GM21390 (cell line): Measurements from ENCODE around the gene GTF3C1.

Source experiments
- ATAC-seq: cut with Tn5 transposase; IDR thresholded peaks from one replicate; pipeline ENCODE4 v1.9.1; 2021; ENCODE audit not compliant: unreplicated experiment

Gene GTF3C1

GRCh38 chr16:27564224-27564623, 14.5 kb upstream of the GTF3C1 start:
- no peak for ATAC-seq

GRCh38 chr16:27561216-27561615, 11.5 kb upstream of the GTF3C1 start:
- ATAC-seq, result no peak

- ATAC-seq, result no peak
Measured at GRCh38 chr16:27558932-27559331, 9.2 kb upstream of the GTF3C1 start.

- ATAC-seq, result no peak
Measured at GRCh38 chr16:27558434-27558833, 8.7 kb upstream of the GTF3C1 start.

- no peak for ATAC-seq
Measured at GRCh38 chr16:27556471-27556870, 6.8 kb upstream of the GTF3C1 start.

- no peak for ATAC-seq
Measured at GRCh38 chr16:27551036-27551435, 1.3 kb upstream of the GTF3C1 start.

GRCh38 chr16:27550582-27550920, 838 bp upstream of the GTF3C1 start:
- ATAC-seq, result no peak

- peak; percentile 27 for ATAC-seq
Measured at GRCh38 chr16:27549464-27549745, 308 bp downstream of the GTF3C1 start.

- ATAC-seq, result no peak
Measured at GRCh38 chr16:27547851-27548250, 1.9 kb downstream of the GTF3C1 start.

GRCh38 chr16:27547134-27547533, 2.6 kb downstream of the GTF3C1 start:
- ATAC-seq, result no peak

- ATAC-seq, result no peak
Measured at GRCh38 chr16:27544671-27545070, 5.0 kb downstream of the GTF3C1 start.

- ATAC-seq, result no peak
Measured at GRCh38 chr16:27543801-27544200, 5.9 kb downstream of the GTF3C1 start.

GRCh38 chr16:27539636-27540035, 10.1 kb downstream of the GTF3C1 start:
- no peak for ATAC-seq

GRCh38 chr16:27539120-27539519, 10.6 kb downstream of the GTF3C1 start:
- no peak for ATAC-seq

GRCh38 chr16:27538528-27538927, 11.2 kb downstream of the GTF3C1 start:
- ATAC-seq, result no peak

GRCh38 chr16:27534256-27534655, 15.5 kb downstream of the GTF3C1 start:
- ATAC-seq, result no peak

GRCh38 chr16:27531826-27532800, 17.6 kb downstream of the GTF3C1 start:
- no peak for ATAC-seq

- no peak for ATAC-seq
Measured at GRCh38 chr16:27531186-27531585, 18.5 kb downstream of the GTF3C1 start.

- no peak for ATAC-seq
Measured at GRCh38 chr16:27529962-27530361, 19.8 kb downstream of the GTF3C1 start.

- ATAC-seq, result no peak
Measured at GRCh38 chr16:27528294-27528693, 21.4 kb downstream of the GTF3C1 start.

GRCh38 chr16:27526180-27526579, 23.5 kb downstream of the GTF3C1 start:
- no peak for ATAC-seq

- no peak for ATAC-seq
Measured at GRCh38 chr16:27522173-27522707, 27.5 kb downstream of the GTF3C1 start.
